SU-DHL-6 (cell line): ENCODE data around the gene PPCDC.

ENCODE experiments used
- H2AFZ ChIP-seq: fragments of 200-600 bp; sonication (generic); 2 replicates; pipeline ENCODE4 v1.6.1; 2014; ENCODE audit warnings: low read depth, mild to moderate bottlenecking, moderate library complexity, mixed read lengths, antibody characterized with exemption, low read length; ENCODE audit not compliant: severe bottlenecking
- H3F3A ChIP-seq: fragments of 200-600 bp; shearing (Covaris generic); 2 replicates; pipeline ENCODE4 v1.6.0; 2016; ENCODE audit warnings: antibody characterized with exemption, mild to moderate bottlenecking; ENCODE audit not compliant: insufficient read depth
- H3K27ac ChIP-seq: fragments of 200-600 bp; sonication (generic); 2 replicates; pipeline ENCODE4 v1.5.1; 2016; ENCODE audit warnings: low read depth, mild to moderate bottlenecking, low read length, moderate library complexity, mixed read lengths
- H3K27me3 ChIP-seq: fragments of 200-600 bp; sonication (generic), shearing (Covaris generic); 2 replicates; pipeline ENCODE4 v1.6.0; 2014; ENCODE audit warnings: mild to moderate bottlenecking, low read length
- H3K36me3 ChIP-seq: fragments of 200-600 bp; sonication (generic); 2 replicates; pipeline ENCODE4 v1.6.1; 2014; ENCODE audit warnings: mild to moderate bottlenecking, low read length, mixed read lengths
- H3K4me2 ChIP-seq: fragments of 300-600, 200-600 bp; shearing (Covaris generic), sonication (generic); 2 replicates; pipeline ENCODE4 v1.6.0; 2014; ENCODE audit warnings: low read length, low read depth, mild to moderate bottlenecking; ENCODE audit not compliant: poor library complexity, severe bottlenecking
- H3K4me3 ChIP-seq: fragments of 200-600 bp; sonication (generic); 2 replicates; pipeline ENCODE4 v1.5.1; 2014; ENCODE audit warnings: antibody characterized with exemption, low read length, mild to moderate bottlenecking, mixed read lengths; ENCODE audit not compliant: insufficient read depth, poor library complexity, severe bottlenecking
- H3K79me2 ChIP-seq: fragments of 200-600 bp; sonication (generic); 2 replicates; pipeline ENCODE4 v1.6.1; 2014; ENCODE audit warnings: mild to moderate bottlenecking, low read length, moderate library complexity; ENCODE audit not compliant: insufficient read depth
- H3K9ac ChIP-seq: fragments of 200-600 bp; sonication (generic); 2 replicates; pipeline ENCODE4 v1.7.0; 2014; ENCODE audit warnings: mild to moderate bottlenecking, low read length
- H3K9me2 ChIP-seq: fragments of 200-600 bp; sonication (generic); replicated peaks from 2 replicates; pipeline ENCODE4 v1.6.1; 2014; ENCODE audit warnings: low read length; ENCODE audit not compliant: insufficient read depth
- H3K9me3 ChIP-seq: fragments of 200-600 bp; sonication (generic); 2 replicates; pipeline ENCODE4 v1.6.1; 2014; ENCODE audit warnings: low read length, mixed read lengths; ENCODE audit not compliant: insufficient read depth
- H4K20me1 ChIP-seq: fragments of 200-600 bp; sonication (generic); 2 replicates; pipeline ENCODE4 v1.6.1; 2014; ENCODE audit warnings: low read depth, mild to moderate bottlenecking, antibody characterized with exemption, low read length, moderate library complexity, mixed read lengths
- CTCF ChIP-seq: fragments of 200-600 bp; sonication (generic); IDR thresholded peaks from one replicate; pipeline ENCODE4 v1.5.1; 2017; ENCODE audit warnings: antibody characterized with exemption, mild to moderate bottlenecking, low read length, moderate library complexity; ENCODE audit not compliant: insufficient read depth, poor library complexity, severe bottlenecking
- EZH2phosphoT487 ChIP-seq: fragments of 200-600 bp; sonication (generic), shearing (Covaris generic); conservative IDR thresholded peaks from 2 replicates; pipeline ENCODE4 v1.6.1; 2018; ENCODE audit warnings: mild to moderate bottlenecking, antibody characterized with exemption, low read length, moderate library complexity, mixed read lengths

Gene PPCDC

GRCh38 chr15:75019916-75020315 is 3.5 kb upstream of the PPCDC start:
- no peaks in the 10 kb centered on the region for H4K20me1 ChIP-seq
- H3K9me2 ChIP-seq, result no peaks in the 10 kb centered on the region
- peaks cover 10% of the 10 kb centered on the region; the same call in 1 of the 2 replicates for H3K79me2 ChIP-seq
- no peak overlapping the region for H3K4me2 ChIP-seq
- TF ChIP-seq CTCF (no peak), EZH2phosphoT487 (no peak)
- H3K4me3 ChIP-seq, result no peak overlapping the region
- no peak overlapping the region for H3K9ac ChIP-seq
- H3K27ac ChIP-seq, result no peak overlapping the region
- peaks cover 10% of the 10 kb centered on the region for H3F3A ChIP-seq
- H3K36me3 ChIP-seq, result no peaks in the 10 kb centered on the region
- H3K9me3 ChIP-seq, result no peaks in the 10 kb centered on the region
- H2AFZ ChIP-seq, result no peak overlapping the region
- H3K27me3 ChIP-seq, result no peaks in the 10 kb centered on the region

GRCh38 chr15:75021341-75021740 is 2.0 kb upstream of the PPCDC start:
- Histone ChIP-seq H3K79me2 (peaks cover 10% of the 10 kb centered on the region; the same call in 1 of the 2 replicates), H3K27me3 (no peaks in the 10 kb centered on the region), H3K4me3 (no peak overlapping the region), H3K4me2 (no peak overlapping the region), H3K36me3 (no peaks in the 10 kb centered on the region), H3F3A (peaks cover 14% of the 10 kb centered on the region), H4K20me1 (no peaks in the 10 kb centered on the region), H3K27ac (no peak overlapping the region), H3K9me2 (no peaks in the 10 kb centered on the region), H2AFZ (no peak overlapping the region), H3K9me3 (no peaks in the 10 kb centered on the region), H3K9ac (no peak overlapping the region)
- TF ChIP-seq CTCF (no peak), EZH2phosphoT487 (no peak)

- TF ChIP-seq CTCF, result no peak
- no peak for TF ChIP-seq EZH2phosphoT487
- H3K27me3 ChIP-seq, result no peaks in the 10 kb centered on the region
- H3K36me3 ChIP-seq, result no peaks in the 10 kb centered on the region
- H3F3A ChIP-seq, result peaks cover 14% of the 10 kb centered on the region
- H3K4me2 ChIP-seq, result peak overlapping the region; percentile 79
- H3K4me3 ChIP-seq, result no peak overlapping the region
- H4K20me1 ChIP-seq, result no peaks in the 10 kb centered on the region
- H2AFZ ChIP-seq, result peak overlapping the region; percentile 75
- H3K9me3 ChIP-seq, result no peaks in the 10 kb centered on the region
- peaks cover 10% of the 10 kb centered on the region; the same call in 1 of the 2 replicates for H3K79me2 ChIP-seq
- H3K27ac ChIP-seq, result peak overlapping the region; percentile 38
- no peaks in the 10 kb centered on the region for H3K9me2 ChIP-seq
- H3K9ac ChIP-seq, result peak overlapping the region; percentile 92; the same call in 1 of the 2 replicates
Observed at GRCh38 chr15:75022783-75023180, 608 bp upstream of the PPCDC start.
